Measurements from ENCODE around the gene CCNL2.
A peak's percentile ranks its signal among the peaks of the same experiment; 100 is the strongest.

The CCNL2 gene

DNA sequence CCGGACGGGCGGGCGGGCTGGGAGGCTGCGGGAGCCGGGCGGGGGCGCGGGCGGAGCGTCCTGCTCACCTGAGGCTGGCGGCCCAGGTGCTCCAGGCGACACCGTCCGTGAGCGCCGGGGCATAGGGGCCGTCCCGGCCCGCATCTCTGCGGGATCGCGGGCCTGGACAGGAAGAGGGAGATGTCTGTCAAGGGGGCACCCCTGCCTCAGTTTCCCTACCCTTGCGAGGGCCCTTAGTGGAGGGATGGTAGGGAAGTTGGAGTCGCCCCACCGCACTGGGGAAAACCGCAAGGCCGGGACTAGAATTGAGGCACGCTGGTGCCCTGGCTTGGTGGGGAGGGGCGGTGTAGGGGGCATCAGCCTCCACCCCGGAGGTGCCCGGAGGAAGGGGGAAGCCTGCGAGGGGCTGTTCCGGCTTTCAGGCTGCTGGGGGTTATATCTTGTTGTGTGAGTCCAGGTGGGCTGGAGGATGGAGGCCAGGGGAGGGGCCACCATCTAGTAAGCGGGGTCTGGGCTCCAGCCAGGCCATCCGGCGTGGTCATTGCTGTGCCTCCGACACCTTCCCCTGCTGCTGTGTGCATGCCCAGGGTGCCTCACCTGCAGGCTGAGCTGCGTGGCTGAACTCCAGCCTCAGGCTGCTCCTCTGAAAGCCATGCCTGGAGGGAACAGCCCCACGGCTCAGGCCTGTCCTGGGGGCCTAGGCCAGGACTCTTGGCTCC lies 36.9 kb upstream of the CCNL2 start:
- DNase-seq (ENCODE audit: low read depth, low spot score) = no peak
- ChIA-PET CTCF (no interaction called here), POLR2A (no interaction called here)
- H3K4me3 ChIP-seq (ENCODE audit: low read depth, low read length) = peak overlapping the region; percentile 53
- TF ChIP-seq, protein P1, sequence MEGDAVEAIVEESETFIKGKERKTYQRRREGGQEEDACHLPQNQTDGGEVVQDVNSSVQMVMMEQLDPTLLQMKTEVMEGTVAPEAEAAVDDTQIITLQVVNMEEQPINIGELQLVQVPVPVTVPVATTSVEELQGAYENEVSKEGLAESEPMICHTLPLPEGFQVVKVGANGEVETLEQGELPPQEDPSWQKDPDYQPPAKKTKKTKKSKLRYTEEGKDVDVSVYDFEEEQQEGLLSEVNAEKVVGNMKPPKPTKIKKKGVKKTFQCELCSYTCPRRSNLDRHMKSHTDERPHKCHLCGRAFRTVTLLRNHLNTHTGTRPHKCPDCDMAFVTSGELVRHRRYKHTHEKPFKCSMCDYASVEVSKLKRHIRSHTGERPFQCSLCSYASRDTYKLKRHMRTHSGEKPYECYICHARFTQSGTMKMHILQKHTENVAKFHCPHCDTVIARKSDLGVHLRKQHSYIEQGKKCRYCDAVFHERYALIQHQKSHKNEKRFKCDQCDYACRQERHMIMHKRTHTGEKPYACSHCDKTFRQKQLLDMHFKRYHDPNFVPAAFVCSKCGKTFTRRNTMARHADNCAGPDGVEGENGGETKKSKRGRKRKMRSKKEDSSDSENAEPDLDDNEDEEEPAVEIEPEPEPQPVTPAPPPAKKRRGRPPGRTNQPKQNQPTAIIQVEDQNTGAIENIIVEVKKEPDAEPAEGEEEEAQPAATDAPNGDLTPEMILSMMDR (IDR thresholded peaks at IDR 0.05; ENCODE audit: insufficient read depth, low read length, missing control alignments) = no peak

DNA sequence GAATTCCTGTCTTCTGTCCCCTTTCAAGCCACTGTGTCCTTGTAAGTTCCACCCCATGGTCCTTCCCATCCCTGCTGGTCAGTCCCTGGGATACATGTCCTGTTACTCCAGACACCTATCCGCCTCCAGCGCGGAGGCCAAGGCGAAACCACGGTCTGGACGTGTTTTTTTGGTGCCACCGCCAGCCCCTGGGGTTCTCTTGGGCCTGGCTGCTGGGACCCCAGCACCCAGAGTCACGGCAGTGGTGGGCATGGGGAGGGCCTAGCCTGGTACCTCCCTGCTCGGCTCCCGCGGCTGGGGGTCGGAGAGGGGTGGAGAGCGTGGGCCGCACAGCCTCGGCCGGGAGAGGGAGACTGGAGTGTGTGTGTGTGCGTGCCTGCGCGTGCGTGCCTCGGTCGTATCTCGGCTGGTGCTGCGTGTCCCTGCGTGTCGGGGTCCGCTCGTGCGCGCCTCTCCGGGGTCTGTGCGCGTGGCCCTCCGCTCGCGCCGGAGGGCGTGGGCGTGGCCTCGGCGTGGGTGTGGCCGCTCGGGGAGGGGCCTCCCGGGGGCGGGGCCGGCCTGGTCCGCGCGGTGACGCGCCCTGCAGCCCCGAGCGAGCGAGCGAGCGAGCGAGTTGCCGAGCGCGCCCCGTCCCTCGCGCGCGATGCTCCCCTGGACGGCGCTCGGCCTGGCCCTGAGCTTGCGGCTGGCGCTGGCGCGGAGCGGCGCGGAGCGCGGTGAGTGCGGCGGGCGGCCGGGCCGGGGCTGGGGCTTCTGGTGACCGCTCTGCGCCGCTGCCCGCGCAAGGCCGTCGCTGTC lies 36.2 kb upstream of the CCNL2 start, which contains the start of gene VWA1:
Gene VWA1, plus strand, starts transcription at position 585 of the 798 bp plus-strand sequence. Its CDS starts 59 bp downstream, at position 644.
- POLR2A ChIA-PET = no interaction called here
- peak within 1 kb of the TSS; percentile 54 for H3K4me3 ChIP-seq (ENCODE audit: low read depth, low read length)
- DNase-seq (ENCODE audit: low read depth, low spot score) = no peak
- TF ChIP-seq, protein P1 (IDR thresholded peaks at IDR 0.05; ENCODE audit: insufficient read depth, low read length, missing control alignments) = no peak
- CTCF ChIA-PET = no interaction called here

DNA sequence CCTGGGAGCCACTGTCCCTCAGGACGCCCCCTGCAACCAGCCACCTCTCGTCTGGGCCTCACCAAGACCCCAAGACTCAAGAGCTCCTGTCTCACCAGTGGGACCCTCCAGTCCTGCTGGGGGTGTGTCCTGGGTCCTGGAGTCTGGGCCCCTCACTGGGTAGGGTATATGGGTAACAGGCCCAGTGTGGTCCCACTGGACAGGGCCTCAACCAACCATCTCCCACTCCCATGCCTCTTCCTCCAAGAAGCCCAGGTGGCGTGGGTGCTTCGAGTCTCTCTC lies 35.6 kb upstream of the CCNL2 start:
- ChIA-PET POLR2A (no interaction called here), CTCF (no interaction called here)
- DNase-seq (ENCODE audit: low read depth, low spot score) = no peak
- no peak overlapping the region for H3K4me3 ChIP-seq (ENCODE audit: low read depth, low read length)
- TF ChIP-seq, protein P1 (IDR thresholded peaks at IDR 0.05; ENCODE audit: insufficient read depth, low read length, missing control alignments) = no peak

DNA sequence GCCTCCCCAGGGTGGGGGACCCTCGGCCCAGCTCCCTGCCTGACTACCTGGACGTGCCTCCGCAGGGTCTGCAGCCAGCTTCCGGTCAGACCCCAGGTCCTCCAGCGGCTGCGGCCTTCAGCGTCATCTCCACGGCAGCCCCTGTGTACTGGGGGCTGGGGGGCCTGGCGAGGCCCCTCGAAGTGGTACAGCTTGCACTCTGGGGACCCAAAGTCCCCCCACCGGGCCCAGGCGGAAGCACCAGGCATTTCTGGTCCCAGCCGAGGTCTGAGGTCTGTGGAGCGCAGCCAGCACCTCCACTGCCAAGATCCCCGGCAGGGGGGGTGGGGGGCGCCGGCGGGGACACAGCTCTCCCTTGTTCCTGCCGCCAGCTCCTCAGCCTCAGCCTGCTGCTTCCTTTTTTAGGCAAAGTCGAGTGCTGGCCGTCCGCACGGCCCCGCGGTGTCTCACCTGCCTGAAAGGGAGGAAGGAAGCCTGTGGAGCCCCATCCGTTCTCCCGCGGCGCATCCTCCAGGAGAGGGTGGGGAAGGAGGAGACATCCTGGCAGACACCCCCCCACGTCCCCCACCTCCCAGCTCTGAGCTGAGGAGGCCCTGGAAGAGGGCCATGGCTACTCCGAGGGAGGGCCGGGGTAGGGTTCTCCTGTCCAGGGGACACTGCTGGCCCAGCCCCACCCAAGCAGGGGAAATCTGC lies 35.1 kb upstream of the CCNL2 start:
- ChIA-PET CTCF (interaction anchor here (2.3 kb wide), 1 partner anchor 8 kb away, joined by 8 read pairs; no protein-coding TSS in a partner anchor), POLR2A (no interaction called here)
- DNase-seq (ENCODE audit: low read depth, low spot score) = no peak
- no peak overlapping the region for H3K4me3 ChIP-seq (ENCODE audit: low read depth, low read length)
- TF ChIP-seq, protein P1 (IDR thresholded peaks at IDR 0.05; ENCODE audit: insufficient read depth, low read length, missing control alignments) = no peak

DNA sequence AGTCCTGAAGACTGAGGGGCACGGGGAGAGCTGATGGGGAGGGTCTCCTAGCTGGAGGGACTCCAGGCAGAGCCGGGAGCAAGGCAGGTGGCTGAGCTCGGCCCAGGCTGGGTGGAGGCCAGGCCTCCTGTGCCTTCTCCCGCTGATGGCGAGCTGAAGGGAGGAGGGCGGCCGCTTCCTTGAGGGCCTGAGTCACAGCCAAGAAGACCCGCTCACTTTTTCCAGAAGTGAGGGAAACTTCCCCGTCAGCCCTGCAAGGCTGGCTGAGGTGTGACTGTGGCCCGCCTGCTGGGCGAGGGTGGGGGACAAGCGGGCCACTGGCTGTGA lies 34.6 kb upstream of the CCNL2 start:
- DNase-seq (ENCODE audit: low read depth, low spot score) = no peak
- TF ChIP-seq, protein P1 (IDR thresholded peaks at IDR 0.05; ENCODE audit: insufficient read depth, low read length, missing control alignments) = no peak
- POLR2A ChIA-PET = no interaction called here
- no peak overlapping the region for H3K4me3 ChIP-seq (ENCODE audit: low read depth, low read length)
- CTCF ChIA-PET = interaction anchor here (2.3 kb wide), 1 partner anchor 9 kb away, joined by 8 read pairs; no protein-coding TSS in a partner anchor
